Thoracic aorta (tissue), 2 donors: ENCODE results near the gene TTLL7. TPM values are rescaled to one million over a fixed set of nuclear protein-coding genes. Genes with fewer than 3 reads are reported as not detected.

Experiments used
- ATAC-seq: fragments of 150-250 bp; one replicate; pipeline ENCODE4 v1.8.0; 2017; ENCODE audit warnings: low read depth; ENCODE audit not compliant: insufficient number of reproducible peaks, low FRiP score
- DNase-seq: peaks from one replicate; pipeline ENCODE4 v3.0.0-alpha.2; 2020; ENCODE audit warnings: low spot score
- H3K27ac ChIP-seq, 2 donors: fragments of 200-600 bp; sonication (generic); 1 replicate in 1 of 2; 2 replicates in 1 of 2; pipeline ENCODE4 v1.5.1; 2016; ENCODE audit warnings: mild to moderate bottlenecking in 2 of 2, moderate library complexity in 2 of 2
- H3K27me3 ChIP-seq: fragments of 200-600 bp; sonication (generic); replicated peaks from 2 replicates; pipeline ENCODE4 v1.6.0; 2016; ENCODE audit warnings: mild to moderate bottlenecking; ENCODE audit not compliant: insufficient read depth
- H3K36me3 ChIP-seq: fragments of 200-600 bp; sonication (generic); one replicate; pipeline ENCODE4 v1.5.1; 2016
- H3K4me1 ChIP-seq, 2 donors: fragments of 200-600 bp; sonication (generic); 1 replicate in 1 of 2; 2 replicates in 1 of 2; pipeline versions ENCODE4 v1.5.1 to v1.6.0; 2016; ENCODE audit warnings: low read depth in 2 of 2, mild to moderate bottlenecking in 1 of 2; ENCODE audit not compliant: control insufficient read depth in 1 of 2
- H3K4me3 ChIP-seq: fragments of 200-600 bp; sonication (generic); 2 replicates; pipeline ENCODE4 v1.5.1; 2016; ENCODE audit warnings: mild to moderate bottlenecking
- H3K9me3 ChIP-seq: fragments of 200-600 bp; sonication (generic); 2 replicates; pipeline ENCODE4 v1.5.1; 2016
- total RNA-seq, 2 donors: library from RNA; depleted of rRNA; stranded (reverse); fragments of >200 nt; gene quantifications; one replicate each; pipeline versions ENCODE4 v1.1.0 to v1.2.3, GENCODE V29; 2016
- TF ChIP-seq, protein P1 (sequence below): fragments of 200-600 bp; sonication (generic); IDR thresholded peaks from one replicate; pipeline ENCODE4 v1.5.1; 2019; ENCODE audit warnings: antibody characterized with exemption

Gene TTLL7
- total RNA-seq, 2 donors from 2014 or later = 66.1 to 71.4 TPM

DNA sequence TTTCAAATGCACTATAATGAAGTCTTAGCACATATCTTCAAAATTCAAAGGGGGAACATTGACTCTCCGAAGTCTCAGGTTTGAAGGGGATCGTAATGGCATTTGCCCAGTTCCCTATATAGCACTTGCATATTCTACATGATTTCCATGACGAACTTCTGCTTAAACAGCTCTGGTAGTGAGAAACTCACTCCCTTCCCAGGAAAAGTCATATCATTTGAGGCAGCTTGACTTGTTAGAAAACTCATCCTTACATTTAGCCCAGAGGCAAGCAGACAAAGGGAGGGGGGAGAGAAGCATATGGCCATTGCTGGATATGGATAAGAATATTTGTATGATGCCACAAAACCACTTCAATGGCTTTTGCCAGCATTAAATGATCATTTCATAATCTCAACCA is 27.0 kb upstream of the TTLL7 start:
- DNase-seq (no peak), ATAC-seq (no peak)
- Histone ChIP-seq H3K36me3 (no peaks in the 10 kb centered on the region), H3K4me3 (no peak overlapping the region), H3K27me3 (no peaks in the 10 kb centered on the region), H3K9me3 (no peaks in the 10 kb centered on the region), H3K4me1 (no peaks in the 10 kb centered on the region), H3K27ac (no peak overlapping the region)
- TF ChIP-seq, protein P1, sequence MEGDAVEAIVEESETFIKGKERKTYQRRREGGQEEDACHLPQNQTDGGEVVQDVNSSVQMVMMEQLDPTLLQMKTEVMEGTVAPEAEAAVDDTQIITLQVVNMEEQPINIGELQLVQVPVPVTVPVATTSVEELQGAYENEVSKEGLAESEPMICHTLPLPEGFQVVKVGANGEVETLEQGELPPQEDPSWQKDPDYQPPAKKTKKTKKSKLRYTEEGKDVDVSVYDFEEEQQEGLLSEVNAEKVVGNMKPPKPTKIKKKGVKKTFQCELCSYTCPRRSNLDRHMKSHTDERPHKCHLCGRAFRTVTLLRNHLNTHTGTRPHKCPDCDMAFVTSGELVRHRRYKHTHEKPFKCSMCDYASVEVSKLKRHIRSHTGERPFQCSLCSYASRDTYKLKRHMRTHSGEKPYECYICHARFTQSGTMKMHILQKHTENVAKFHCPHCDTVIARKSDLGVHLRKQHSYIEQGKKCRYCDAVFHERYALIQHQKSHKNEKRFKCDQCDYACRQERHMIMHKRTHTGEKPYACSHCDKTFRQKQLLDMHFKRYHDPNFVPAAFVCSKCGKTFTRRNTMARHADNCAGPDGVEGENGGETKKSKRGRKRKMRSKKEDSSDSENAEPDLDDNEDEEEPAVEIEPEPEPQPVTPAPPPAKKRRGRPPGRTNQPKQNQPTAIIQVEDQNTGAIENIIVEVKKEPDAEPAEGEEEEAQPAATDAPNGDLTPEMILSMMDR = no peak

DNA sequence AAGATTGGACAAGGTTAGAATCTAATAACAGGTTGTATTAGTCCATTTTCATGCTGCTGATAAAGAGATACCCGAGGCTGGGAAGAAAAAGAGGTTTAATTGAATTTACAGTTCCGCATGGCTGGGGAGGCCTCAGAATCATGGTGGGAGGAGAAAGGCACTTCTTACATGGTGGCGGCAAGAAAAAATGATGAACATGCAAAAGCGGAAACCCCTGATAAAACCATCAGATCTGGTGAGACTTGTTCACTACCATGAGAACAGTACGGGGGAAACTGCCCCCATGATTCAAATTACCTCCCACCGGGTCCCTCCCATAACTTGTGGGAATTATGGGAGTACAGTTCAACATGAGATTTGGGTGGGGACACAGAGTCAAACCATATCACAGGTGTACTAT is 22.9 kb upstream of the TTLL7 start:
- no peak for ATAC-seq
- Histone ChIP-seq H3K36me3 (no peaks in the 10 kb centered on the region), H3K27ac (no peak overlapping the region), H3K4me3 (no peak overlapping the region), H3K4me1 (peaks cover 3 to 8% of the 10 kb centered on the region in 2 donors), H3K9me3 (no peaks in the 10 kb centered on the region), H3K27me3 (no peaks in the 10 kb centered on the region)
- TF ChIP-seq, protein P1 = no peak
- no peak for DNase-seq

DNA sequence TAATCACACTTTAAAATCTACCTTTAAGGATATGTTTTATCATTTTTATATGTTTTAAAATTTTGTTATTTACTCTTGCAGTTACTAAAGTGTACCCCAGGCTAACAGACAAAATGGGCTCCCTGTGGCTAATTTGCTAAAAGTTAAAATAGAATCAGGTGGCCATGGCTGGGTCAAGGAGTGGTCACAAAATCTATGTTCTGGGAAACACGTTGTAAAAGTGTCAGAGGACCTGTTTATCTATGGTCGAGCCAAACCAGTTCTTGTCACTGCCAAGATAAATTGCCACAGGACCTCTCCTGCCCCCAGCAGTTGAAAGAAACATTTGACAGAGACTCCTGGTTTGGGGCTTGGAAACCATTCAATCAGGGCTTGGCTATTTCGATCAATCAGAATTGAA is 21.2 kb upstream of the TTLL7 start:
- DNase-seq (no peak), ATAC-seq (no peak)
- Histone ChIP-seq H3K36me3 (no peaks in the 10 kb centered on the region), H3K27me3 (no peaks in the 10 kb centered on the region), H3K9me3 (no peaks in the 10 kb centered on the region), H3K4me3 (no peak overlapping the region), H3K27ac (no peak overlapping the region), H3K4me1 (peaks cover 3 to 8% of the 10 kb centered on the region in 2 donors)
- TF ChIP-seq, protein P1 = no peak

DNA sequence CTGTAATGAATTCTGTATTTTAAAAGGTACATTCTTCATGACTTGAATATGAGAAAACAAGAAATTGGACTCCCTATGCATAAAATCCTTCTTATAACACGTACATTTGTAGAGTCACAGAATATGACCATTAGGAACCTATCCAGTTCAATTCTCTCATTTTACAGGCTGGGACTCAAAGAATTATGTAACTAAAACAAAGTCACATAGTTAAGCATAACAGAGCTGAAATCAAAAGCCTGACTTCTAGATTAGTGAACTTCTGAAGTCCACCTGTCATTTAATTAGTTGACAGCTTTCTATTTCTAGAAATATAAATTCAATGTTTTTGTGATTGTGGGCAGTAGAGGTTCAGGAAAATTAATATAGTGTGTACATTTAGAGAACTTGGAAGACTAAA is 20.3 kb upstream of the TTLL7 start:
- Histone ChIP-seq H3K27ac (no peak overlapping the region), H3K9me3 (no peaks in the 10 kb centered on the region), H3K36me3 (no peaks in the 10 kb centered on the region), H3K4me1 (peaks cover 3 to 8% of the 10 kb centered on the region in 2 donors), H3K27me3 (no peaks in the 10 kb centered on the region), H3K4me3 (no peak overlapping the region)
- no peak for ATAC-seq
- TF ChIP-seq, protein P1 = no peak
- no peak for DNase-seq

DNA sequence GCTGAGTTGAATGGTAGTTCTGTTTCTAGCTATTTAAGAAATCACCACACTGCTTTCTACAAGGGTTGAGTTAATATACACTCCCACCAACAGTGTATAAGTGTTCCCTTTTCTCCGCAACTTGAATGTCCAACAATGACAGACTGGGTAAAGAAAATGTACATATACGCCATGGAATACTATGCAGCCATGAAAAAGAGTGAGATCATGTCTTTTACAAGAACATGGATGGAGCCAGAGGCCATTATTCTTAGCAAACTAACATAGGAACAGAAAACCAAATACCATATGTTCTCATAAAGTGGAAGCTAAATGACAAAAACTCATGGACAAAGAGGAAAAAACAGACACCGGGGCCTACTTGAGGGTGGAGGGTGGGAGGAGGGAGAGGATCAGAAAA is 14.8 kb upstream of the TTLL7 start:
- no peak for ATAC-seq
- Histone ChIP-seq H3K27me3 (no peaks in the 10 kb centered on the region), H3K9me3 (no peaks in the 10 kb centered on the region), H3K36me3 (no peaks in the 10 kb centered on the region), H3K27ac (no peak overlapping the region), H3K4me3 (no peak overlapping the region), H3K4me1 (no peaks in the 10 kb centered on the region)
- TF ChIP-seq, protein P1 = no peak
- no peak for DNase-seq
